Neural cell (in vitro differentiated cells): ENCODE measurements around the gene NLRC5.

Source experiments
- EP300 ChIP-seq: fragments of 450-650 bp; conservative IDR thresholded peaks from 2 replicates; pipeline ENCODE4 v1.6.1; 2014; ENCODE audit warnings: antibody characterized with exemption, mild to moderate bottlenecking, moderate library complexity; ENCODE audit not compliant: poor library complexity, severe bottlenecking
- EZH2 ChIP-seq: fragments of 200-600, 300-800 bp; shearing (Covaris generic), sonication (generic); IDR thresholded peaks from 2 replicates; pipeline ENCODE4 v1.6.1; 2014; ENCODE audit warnings: antibody characterized with exemption, low read length, borderline replicate concordance, mild to moderate bottlenecking; ENCODE audit not compliant: insufficient read depth, poor library complexity, severe bottlenecking
- MXI1 ChIP-seq: fragments of 450-650 bp; conservative IDR thresholded peaks from 2 replicates; pipeline ENCODE4 v1.6.1; 2014; ENCODE audit warnings: antibody characterized with exemption, mild to moderate bottlenecking; ENCODE audit not compliant: poor library complexity, severe bottlenecking
- POLR2AphosphoS5 ChIP-seq: IDR thresholded peaks from 2 replicates; pipeline ENCODE4 v1.6.1; 2012
- RAD21 ChIP-seq: fragments of 450-650 bp; conservative IDR thresholded peaks from 2 replicates; pipeline ENCODE4 v1.6.1; 2014; ENCODE audit warnings: antibody characterized with exemption, mild to moderate bottlenecking, moderate library complexity
- SMC3 ChIP-seq: fragments of 450-650 bp; conservative IDR thresholded peaks from 2 replicates; pipeline ENCODE4 v1.6.1; 2014; ENCODE audit warnings: antibody characterized with exemption, mild to moderate bottlenecking, moderate library complexity; ENCODE audit not compliant: poor library complexity
- TAF1 ChIP-seq: IDR thresholded peaks from 2 replicates; pipeline ENCODE4 v1.6.1; 2012; ENCODE audit warnings: low read depth
- TF ChIP-seq, protein P1 (sequence below): fragments of 450-650 bp; IDR thresholded peaks from 2 replicates; pipeline ENCODE4 v1.5.1; 2014; ENCODE audit warnings: antibody characterized with exemption, mild to moderate bottlenecking, moderate library complexity; ENCODE audit not compliant: poor library complexity, severe bottlenecking
- TF ChIP-seq, protein P2 (sequence below): IDR thresholded peaks from 2 replicates; pipeline ENCODE4 v1.6.1; 2012; ENCODE audit warnings: borderline replicate concordance

DNA sequence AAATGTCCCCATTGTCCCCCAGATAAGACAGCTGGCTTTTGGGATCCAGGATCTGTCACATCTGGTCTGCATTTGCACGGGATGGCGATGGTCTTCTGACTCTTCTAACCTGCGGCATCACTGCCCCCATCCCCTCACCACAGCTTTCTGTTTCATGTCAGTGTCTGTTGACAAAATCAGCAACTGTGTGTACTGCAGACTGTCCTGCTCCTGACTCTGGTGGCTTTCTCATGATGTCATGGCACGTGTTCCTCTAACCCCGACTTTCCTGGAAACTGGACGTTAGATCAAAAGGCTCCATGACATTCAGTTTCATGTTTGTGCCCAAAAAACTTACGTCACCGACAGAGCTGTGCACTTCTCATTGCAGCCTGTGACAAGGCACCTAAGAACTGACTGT is 73.0 kb downstream of the NLRC5 start:
- TF ChIP-seq, protein P1, sequence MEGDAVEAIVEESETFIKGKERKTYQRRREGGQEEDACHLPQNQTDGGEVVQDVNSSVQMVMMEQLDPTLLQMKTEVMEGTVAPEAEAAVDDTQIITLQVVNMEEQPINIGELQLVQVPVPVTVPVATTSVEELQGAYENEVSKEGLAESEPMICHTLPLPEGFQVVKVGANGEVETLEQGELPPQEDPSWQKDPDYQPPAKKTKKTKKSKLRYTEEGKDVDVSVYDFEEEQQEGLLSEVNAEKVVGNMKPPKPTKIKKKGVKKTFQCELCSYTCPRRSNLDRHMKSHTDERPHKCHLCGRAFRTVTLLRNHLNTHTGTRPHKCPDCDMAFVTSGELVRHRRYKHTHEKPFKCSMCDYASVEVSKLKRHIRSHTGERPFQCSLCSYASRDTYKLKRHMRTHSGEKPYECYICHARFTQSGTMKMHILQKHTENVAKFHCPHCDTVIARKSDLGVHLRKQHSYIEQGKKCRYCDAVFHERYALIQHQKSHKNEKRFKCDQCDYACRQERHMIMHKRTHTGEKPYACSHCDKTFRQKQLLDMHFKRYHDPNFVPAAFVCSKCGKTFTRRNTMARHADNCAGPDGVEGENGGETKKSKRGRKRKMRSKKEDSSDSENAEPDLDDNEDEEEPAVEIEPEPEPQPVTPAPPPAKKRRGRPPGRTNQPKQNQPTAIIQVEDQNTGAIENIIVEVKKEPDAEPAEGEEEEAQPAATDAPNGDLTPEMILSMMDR, result no peak
- TF ChIP-seq EP300, result no peak
- TF ChIP-seq EZH2, result no peak
- no peak for TF ChIP-seq SMC3
- TF ChIP-seq MXI1, result no peak
- TF ChIP-seq POLR2AphosphoS5, result no peak
- TF ChIP-seq, protein P2, sequence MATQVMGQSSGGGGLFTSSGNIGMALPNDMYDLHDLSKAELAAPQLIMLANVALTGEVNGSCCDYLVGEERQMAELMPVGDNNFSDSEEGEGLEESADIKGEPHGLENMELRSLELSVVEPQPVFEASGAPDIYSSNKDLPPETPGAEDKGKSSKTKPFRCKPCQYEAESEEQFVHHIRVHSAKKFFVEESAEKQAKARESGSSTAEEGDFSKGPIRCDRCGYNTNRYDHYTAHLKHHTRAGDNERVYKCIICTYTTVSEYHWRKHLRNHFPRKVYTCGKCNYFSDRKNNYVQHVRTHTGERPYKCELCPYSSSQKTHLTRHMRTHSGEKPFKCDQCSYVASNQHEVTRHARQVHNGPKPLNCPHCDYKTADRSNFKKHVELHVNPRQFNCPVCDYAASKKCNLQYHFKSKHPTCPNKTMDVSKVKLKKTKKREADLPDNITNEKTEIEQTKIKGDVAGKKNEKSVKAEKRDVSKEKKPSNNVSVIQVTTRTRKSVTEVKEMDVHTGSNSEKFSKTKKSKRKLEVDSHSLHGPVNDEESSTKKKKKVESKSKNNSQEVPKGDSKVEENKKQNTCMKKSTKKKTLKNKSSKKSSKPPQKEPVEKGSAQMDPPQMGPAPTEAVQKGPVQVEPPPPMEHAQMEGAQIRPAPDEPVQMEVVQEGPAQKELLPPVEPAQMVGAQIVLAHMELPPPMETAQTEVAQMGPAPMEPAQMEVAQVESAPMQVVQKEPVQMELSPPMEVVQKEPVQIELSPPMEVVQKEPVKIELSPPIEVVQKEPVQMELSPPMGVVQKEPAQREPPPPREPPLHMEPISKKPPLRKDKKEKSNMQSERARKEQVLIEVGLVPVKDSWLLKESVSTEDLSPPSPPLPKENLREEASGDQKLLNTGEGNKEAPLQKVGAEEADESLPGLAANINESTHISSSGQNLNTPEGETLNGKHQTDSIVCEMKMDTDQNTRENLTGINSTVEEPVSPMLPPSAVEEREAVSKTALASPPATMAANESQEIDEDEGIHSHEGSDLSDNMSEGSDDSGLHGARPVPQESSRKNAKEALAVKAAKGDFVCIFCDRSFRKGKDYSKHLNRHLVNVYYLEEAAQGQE, result no peak
- TF ChIP-seq RAD21, result no peak
- no peak for TF ChIP-seq TAF1
